Activated naive CD4-positive, alpha-beta T cell treated with anti-CD3 and anti-CD28 coated beads, Interleukin-2, amount 10 ng/mL, durations not matched to agents 5 hours and 36 hours (primary cell): ENCODE measurements around the gene C6orf15. TPM values are rescaled to one million over a fixed set of nuclear protein-coding genes. Genes with fewer than 3 reads are reported as not detected.

ENCODE experiments used
- total RNA-seq, 2 experiments: library from RNA; stranded (reverse); gene quantifications; one replicate each; pipeline ENCODE4 v1.2.3, GENCODE V29; 2021

Gene C6orf15
- total RNA-seq, result not detected

DNA sequence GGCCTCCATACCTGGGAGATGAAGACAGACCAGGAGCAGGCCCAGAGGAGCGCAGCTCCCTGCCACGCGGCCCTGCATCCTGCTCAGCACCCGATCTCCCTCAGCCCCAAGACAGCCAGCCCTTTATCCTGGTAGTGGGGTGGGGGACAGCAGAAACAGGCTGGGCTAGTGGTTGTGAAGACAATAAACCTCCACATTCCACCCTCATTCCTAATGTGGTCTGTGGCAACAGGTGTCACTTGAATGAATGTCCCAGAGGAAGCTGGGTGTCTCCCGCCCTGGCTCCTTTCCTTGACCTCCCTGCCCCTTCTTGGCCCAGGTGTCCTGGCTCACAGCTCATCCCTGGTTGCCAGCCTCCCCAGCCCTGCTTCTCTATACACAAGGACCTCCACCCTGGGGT is at the start of gene C6orf15:
Gene C6orf15 (minus strand): TSS at position 98 of the 400 bp plus-strand sequence. CDS start 20 bp downstream, at position 78.

GRCh38 chr6:31158140-31158862 is 45.9 kb upstream of the C6orf15 start, which contains the start of gene TCF19:
TSS of gene TCF19 (plus strand) at chr6:31158589. CDS start at chr6:31159470, 881 bp downstream.

DNA sequence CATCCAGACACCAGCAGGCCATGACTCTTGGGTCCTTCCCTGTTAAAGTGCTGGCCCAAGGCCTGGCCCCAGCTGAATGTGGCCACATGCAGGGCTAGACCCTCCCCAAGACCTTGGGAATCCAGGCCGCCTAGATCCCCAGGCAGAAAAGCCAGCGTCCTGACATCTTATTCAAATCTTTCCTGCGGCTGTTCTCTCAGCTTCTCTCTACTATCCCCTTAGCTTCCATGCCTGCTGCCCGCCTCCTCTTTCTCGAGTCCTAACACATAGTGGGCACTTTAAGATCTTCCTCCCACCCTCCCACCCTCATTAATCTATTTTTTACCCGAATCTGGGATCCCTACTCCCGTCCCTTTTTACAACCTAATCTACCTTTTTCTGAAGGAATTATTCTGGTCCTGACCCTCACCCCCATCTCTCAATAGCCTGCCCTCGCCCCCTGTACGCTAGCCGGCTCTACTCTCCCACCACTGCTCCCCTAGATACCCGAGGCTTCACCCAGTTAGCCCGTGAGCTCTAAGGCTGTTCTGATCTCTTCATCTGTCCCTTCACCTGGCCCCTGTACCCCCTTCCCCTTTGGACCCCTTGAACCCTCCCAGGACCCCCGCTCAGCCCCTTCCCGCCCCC is 45.3 kb upstream of the C6orf15 start, which contains the start of gene CCHCR1:
Gene CCHCR1 (minus strand): TSS at position 290 of the 627 bp plus-strand sequence. CDS start 202 bp downstream, at position 88.

DNA sequence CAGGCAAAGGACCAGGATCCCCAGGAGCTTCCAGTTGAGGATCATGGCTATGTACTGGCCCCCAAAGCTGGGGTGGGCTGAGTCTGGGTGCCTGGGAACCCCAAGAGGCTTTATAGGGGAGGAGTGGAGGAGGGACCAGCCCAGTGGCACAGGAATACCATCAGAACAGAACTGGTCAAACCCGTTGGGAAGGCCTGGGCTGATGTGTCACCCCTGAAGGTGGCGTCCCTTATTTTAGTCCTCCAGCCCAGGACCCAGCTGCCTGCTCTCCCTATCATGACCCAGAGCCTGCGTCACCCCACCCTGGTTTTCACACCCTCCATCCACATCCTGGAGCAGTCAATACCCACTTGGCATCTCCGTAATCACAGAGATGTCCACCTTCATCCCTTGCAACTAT is 26.6 kb upstream of the C6orf15 start, which contains the start of gene PSORS1C2:
Gene PSORS1C2 (minus strand): TSS at position 85 of the 400 bp plus-strand sequence. CDS start 40 bp downstream, at position 45.

DNA sequence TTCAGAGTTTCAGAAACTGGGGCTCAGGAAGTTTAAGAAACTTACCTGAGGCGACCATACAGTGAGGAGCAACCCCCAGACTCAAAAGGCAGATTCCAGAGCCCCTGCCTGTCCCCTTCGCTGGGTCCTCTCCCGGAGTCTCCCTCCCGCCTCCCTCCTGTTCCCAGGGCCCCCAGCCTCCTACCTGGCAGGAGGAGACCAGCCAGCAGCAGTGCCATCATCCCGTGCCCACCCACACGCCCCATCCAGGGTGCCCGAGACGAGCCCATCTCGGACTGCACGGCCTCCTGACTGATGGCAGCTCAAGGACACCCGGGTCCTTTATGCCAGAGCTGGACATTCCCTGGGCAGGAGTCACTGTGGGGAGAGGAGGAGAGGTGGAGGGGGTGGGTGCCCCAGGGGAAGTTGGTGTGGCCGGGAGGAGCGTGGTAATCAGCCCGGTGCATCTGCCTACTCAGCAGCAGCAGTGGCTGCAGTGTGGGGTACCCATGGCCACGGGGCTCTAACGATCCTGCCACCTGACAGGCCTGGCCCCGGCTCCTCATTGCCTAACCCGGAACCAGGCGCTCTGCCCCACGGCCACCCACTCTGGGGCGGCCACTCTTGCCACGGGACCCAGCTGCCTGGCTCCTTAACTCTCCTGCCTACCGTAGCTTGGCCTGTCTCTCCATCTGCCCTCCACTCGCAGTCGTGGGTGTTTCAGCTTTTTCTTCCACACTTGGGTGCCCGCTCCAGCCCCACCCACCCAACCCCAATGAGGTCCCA is 8.0 kb upstream of the C6orf15 start, which contains the start of gene CDSN:
Gene CDSN (minus strand): TSS at position 296 of the 765 bp plus-strand sequence. CDS start 27 bp downstream, at position 269.

DNA sequence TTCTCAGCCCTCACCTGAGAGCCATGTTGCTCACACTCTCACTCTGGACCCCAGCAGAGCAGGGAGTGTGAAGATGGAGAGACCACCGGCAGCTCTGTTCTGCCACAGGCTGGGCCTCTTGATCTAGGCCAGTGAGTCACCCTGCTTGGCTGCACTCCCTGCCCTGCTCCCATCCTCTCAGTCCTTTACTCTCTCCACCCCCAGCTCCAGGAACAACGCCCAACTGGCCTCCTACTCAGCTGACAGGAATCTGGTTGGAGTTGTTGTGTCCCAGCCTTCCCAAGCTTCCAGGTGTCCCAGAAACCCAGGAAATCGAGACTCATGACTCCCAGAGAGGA is 2.1 kb upstream of the C6orf15 start, which contains the start of gene PSORS1C1:
Gene PSORS1C1 (plus strand): TSS at position 260 of the 338 bp plus-strand sequence. CDS start 14,833 bp downstream, outside the sequence.

Other genes starting within 250 kb of the C6orf15 start
- gene DDR1, start 228.1 kb downstream of the C6orf15 start, total RNA-seq, result 1 to 10 TPM; 7.0 to 9.3 TPM
- gene GTF2H4, start 204.4 kb downstream of the C6orf15 start, total RNA-seq, result 10 to 100 TPM; 28.3 to 32.5 TPM
- gene VARS2, start 198.3 kb downstream of the C6orf15 start, total RNA-seq, result 10 to 100 TPM; 32.9 to 33.4 TPM
- not detected for gene SFTA2, start 180.4 kb downstream of the C6orf15 start, total RNA-seq
- not detected for gene MUCL3, start 171.6 kb downstream of the C6orf15 start, total RNA-seq
- not detected for gene MUC21, start 128.9 kb downstream of the C6orf15 start, total RNA-seq
- not detected for gene MUC22, start 102.1 kb downstream of the C6orf15 start, total RNA-seq
- gene PSORS1C1, start 2.2 kb upstream of the C6orf15 start, total RNA-seq, result not detected
- not detected for gene CDSN, start 7.9 kb upstream of the C6orf15 start, total RNA-seq
- gene PSORS1C2, start 26.5 kb upstream of the C6orf15 start, total RNA-seq, result not detected
- gene CCHCR1, start 45.2 kb upstream of the C6orf15 start, total RNA-seq, result 10 to 100 TPM; 29.1 to 34.4 TPM
- 10 to 100 TPM; 70.6 to 73.5 TPM for gene TCF19, start 46.0 kb upstream of the C6orf15 start, total RNA-seq
- gene POU5F1, start 58.1 kb upstream of the C6orf15 start, total RNA-seq, result not detected
- gene HLA-C, start 159.5 kb upstream of the C6orf15 start, total RNA-seq, result 1,000 to 10,000 TPM; 1,197 to 1,205 TPM
- gene HLA-B, start 244.6 kb upstream of the C6orf15 start, total RNA-seq, result 1,000 to 10,000 TPM; 4,256 to 4,376 TPM